ENCODE results near the gene CGB3. TPM values are rescaled to one million over a fixed set of nuclear protein-coding genes. Genes with fewer than 3 reads are reported as not detected.
A peak's percentile ranks its signal among the peaks of the same experiment; 100 is the strongest.
"Not testable (repeated sequence)": the region's sequence is repeated elsewhere in the genome, so short reads cannot be mapped to it uniquely, and the experiment has no call there.

Gene CGB3
- total and polyA plus RNA-seq, 2 donors from 2014 or later, result not detected

DNA sequence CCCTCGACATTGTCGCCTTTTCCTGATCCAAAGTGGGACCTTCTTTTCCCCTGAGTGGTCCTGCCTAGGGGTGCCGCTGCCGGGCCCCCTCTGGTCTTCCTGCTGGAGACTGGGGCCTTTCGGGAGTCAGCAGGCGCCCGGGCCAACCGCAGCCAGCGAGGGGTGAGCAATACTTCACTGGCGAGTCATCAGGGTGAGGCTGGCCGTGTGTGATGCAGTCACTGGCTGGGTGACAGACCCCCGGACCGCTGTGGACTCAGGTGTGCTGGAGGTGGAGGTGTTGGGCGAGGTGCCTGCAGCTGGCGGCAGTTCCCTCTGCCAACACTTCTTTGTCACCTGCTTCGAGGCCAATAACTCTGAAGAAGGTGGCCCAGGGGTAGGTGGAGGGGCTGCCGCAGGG, 18.0 kb upstream of the CGB3 start:
- DNase-seq, result no peak
- no peaks in the 10 kb centered on the region for H3K36me3 ChIP-seq (ENCODE audit: control insufficient read depth in 2 of 3, insufficient read depth in 3 of 3, low read length in 3 of 3)
- H3K4me3 ChIP-seq (ENCODE audit: low read length in 3 of 3), result no peak overlapping the region
- FAIRE-seq, result no peak
- intact Hi-C loops (cut with DNase I), result no loop called here
- no peaks in the 10 kb centered on the region for H3K9me3 ChIP-seq (ENCODE audit: control insufficient read depth in 2 of 3, insufficient read depth in 1 of 3, low read length in 3 of 3)
- no peak overlapping the region for H3K27ac ChIP-seq (ENCODE audit: low read depth in 2 of 2, low read length in 2 of 2)
- TF ChIP-seq, protein P1, sequence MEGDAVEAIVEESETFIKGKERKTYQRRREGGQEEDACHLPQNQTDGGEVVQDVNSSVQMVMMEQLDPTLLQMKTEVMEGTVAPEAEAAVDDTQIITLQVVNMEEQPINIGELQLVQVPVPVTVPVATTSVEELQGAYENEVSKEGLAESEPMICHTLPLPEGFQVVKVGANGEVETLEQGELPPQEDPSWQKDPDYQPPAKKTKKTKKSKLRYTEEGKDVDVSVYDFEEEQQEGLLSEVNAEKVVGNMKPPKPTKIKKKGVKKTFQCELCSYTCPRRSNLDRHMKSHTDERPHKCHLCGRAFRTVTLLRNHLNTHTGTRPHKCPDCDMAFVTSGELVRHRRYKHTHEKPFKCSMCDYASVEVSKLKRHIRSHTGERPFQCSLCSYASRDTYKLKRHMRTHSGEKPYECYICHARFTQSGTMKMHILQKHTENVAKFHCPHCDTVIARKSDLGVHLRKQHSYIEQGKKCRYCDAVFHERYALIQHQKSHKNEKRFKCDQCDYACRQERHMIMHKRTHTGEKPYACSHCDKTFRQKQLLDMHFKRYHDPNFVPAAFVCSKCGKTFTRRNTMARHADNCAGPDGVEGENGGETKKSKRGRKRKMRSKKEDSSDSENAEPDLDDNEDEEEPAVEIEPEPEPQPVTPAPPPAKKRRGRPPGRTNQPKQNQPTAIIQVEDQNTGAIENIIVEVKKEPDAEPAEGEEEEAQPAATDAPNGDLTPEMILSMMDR (IDR thresholded peaks at IDR 0.05; ENCODE audit: borderline replicate concordance, extremely low read depth, insufficient read depth), result no peak
- H3K27me3 ChIP-seq (ENCODE audit: control insufficient read depth, insufficient read depth, low read length), result no peaks in the 10 kb centered on the region
- H3K4me1 ChIP-seq (ENCODE audit: control insufficient read depth in 2 of 3, insufficient read depth in 2 of 3, low read depth in 1 of 3, low read length in 3 of 3), result no peaks in the 10 kb centered on the region
- no peak overlapping the region for H3K9ac ChIP-seq (ENCODE audit: low read length in 3 of 3)

DNA sequence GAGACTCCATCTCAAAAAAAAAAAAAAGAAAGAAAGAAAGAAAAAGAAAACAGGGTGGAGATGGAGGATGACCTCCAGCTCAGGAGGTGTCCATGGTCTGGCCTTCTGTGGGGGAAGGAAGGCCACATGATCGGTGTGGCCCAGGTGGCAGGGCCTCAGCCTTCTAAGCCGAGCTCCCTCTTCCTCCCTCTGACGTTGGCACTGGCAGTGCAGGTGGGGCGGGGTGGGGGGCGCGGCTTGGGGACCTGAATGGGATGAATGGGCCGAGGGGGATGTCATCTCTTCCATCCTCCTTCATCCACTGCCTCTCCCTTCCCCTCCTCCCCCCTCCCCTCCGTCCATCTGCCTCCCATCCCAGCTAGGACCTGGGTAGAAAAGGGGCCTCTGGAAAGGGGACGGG, 15.6 kb upstream of the CGB3 start:
- H3K27me3 ChIP-seq (ENCODE audit: control insufficient read depth, insufficient read depth, low read length); FAIRE-seq; H3K36me3 ChIP-seq (ENCODE audit: control insufficient read depth in 2 of 3, insufficient read depth in 3 of 3, low read length in 3 of 3); H3K9ac ChIP-seq (ENCODE audit: low read length in 3 of 3); intact Hi-C loops (cut with DNase I); H3K4me3 ChIP-seq (ENCODE audit: low read length in 3 of 3); H3K27ac ChIP-seq (ENCODE audit: low read depth in 2 of 2, low read length in 2 of 2); H3K4me1 ChIP-seq (ENCODE audit: control insufficient read depth in 2 of 3, insufficient read depth in 2 of 3, low read depth in 1 of 3, low read length in 3 of 3); DNase-seq; H3K9me3 ChIP-seq (ENCODE audit: control insufficient read depth in 2 of 3, insufficient read depth in 1 of 3, low read length in 3 of 3): not testable (repeated sequence)

DNA sequence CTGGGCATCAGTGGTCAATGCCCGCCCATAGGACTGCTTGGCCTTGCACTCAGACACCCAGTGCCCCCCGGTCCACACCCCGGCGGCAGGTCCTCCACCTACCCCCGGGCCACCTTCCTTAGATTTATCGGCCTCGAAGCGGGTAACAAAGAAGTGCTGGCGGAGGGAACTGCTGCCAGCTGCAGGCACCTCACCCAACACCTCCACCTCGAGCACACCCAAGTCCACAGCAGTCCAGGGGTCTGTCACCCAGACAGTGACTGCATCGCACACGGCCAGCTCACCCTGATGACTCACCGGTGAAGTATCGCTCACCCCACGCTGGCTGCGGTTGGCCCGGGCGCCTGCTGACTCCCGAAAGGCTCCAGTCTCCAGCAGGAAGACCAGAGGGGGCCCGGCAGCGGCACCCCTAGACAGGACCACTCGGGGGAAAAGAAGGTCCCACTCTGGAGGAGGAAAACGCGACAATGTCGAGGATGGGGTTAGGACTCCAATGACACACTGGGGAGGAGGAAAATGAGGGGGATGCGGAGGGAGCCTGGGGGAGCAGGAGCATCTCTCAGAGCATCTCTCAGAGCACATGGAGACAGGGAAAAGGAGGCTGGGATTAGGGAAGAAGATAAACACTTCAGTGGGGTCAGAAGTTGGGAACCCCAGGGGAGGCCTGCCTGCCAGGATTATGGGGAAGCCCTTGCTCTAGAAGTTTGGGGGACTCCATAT, 14.6 kb upstream of the CGB3 start:
- H3K27ac ChIP-seq (ENCODE audit: low read depth in 2 of 2, low read length in 2 of 2); H3K4me3 ChIP-seq (ENCODE audit: low read length in 3 of 3); FAIRE-seq; intact Hi-C loops (cut with DNase I); H3K27me3 ChIP-seq (ENCODE audit: control insufficient read depth, insufficient read depth, low read length); H3K9me3 ChIP-seq (ENCODE audit: control insufficient read depth in 2 of 3, insufficient read depth in 1 of 3, low read length in 3 of 3); H3K36me3 ChIP-seq (ENCODE audit: control insufficient read depth in 2 of 3, insufficient read depth in 3 of 3, low read length in 3 of 3); DNase-seq; H3K9ac ChIP-seq (ENCODE audit: low read length in 3 of 3); H3K4me1 ChIP-seq (ENCODE audit: control insufficient read depth in 2 of 3, insufficient read depth in 2 of 3, low read depth in 1 of 3, low read length in 3 of 3): not testable (repeated sequence)

DNA sequence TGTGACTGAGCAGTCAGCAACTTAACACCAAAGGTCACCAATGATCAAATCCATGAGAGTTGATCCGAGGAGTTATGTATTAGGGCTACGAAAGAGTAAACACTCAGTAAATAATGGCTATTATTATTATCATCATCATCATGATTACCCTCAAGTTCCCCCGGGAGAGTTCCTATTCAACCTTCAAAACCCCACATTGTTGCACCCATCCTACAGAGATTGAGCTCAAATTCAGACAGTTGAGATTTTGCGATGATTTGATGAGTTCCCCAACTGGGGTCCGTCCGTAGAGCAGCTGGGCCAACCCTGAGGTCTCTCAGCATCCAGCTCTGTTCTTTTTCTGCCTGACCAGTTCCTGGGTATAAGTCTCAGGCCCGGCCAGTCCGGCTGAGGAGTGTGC, 14.0 kb upstream of the CGB3 start:
- H3K36me3 ChIP-seq (ENCODE audit: control insufficient read depth in 2 of 3, insufficient read depth in 3 of 3, low read length in 3 of 3); DNase-seq; H3K9ac ChIP-seq (ENCODE audit: low read length in 3 of 3); H3K27ac ChIP-seq (ENCODE audit: low read depth in 2 of 2, low read length in 2 of 2); intact Hi-C loops (cut with DNase I); FAIRE-seq; H3K9me3 ChIP-seq (ENCODE audit: control insufficient read depth in 2 of 3, insufficient read depth in 1 of 3, low read length in 3 of 3); H3K4me1 ChIP-seq (ENCODE audit: control insufficient read depth in 2 of 3, insufficient read depth in 2 of 3, low read depth in 1 of 3, low read length in 3 of 3); H3K4me3 ChIP-seq (ENCODE audit: low read length in 3 of 3); H3K27me3 ChIP-seq (ENCODE audit: control insufficient read depth, insufficient read depth, low read length): not testable (repeated sequence)

DNA sequence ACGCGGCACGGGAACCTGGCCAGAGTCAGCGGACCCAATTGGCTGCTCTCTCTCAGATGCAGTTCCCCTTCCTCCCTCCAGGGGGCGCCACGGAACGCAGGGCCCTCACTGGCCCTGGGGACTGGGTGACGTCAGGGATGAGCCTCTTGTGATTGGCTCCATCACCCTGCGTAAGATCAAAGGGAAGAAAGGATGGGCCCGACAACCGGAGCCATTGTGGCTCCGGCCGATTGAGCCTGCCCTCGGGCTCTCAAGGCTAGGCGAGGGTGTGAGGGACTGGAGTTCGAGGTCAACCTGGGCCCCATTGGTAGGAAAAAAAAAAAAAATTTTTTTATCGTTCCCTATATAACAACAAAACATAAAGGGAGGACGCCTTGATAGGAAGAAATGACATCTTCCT, 12.7 kb upstream of the CGB3 start, which contains the start of gene CGB1:
Gene CGB1 (minus strand): TSS at position 81 of the 400 bp plus-strand sequence. CDS start 184 bp downstream, outside the sequence.
- H3K9ac ChIP-seq (ENCODE audit: low read length in 3 of 3); H3K27ac ChIP-seq (ENCODE audit: low read depth in 2 of 2, low read length in 2 of 2); H3K36me3 ChIP-seq (ENCODE audit: control insufficient read depth in 2 of 3, insufficient read depth in 3 of 3, low read length in 3 of 3); H3K4me3 ChIP-seq (ENCODE audit: low read length in 3 of 3); intact Hi-C loops (cut with DNase I); H3K4me1 ChIP-seq (ENCODE audit: control insufficient read depth in 2 of 3, insufficient read depth in 2 of 3, low read depth in 1 of 3, low read length in 3 of 3); FAIRE-seq; H3K27me3 ChIP-seq (ENCODE audit: control insufficient read depth, insufficient read depth, low read length); H3K9me3 ChIP-seq (ENCODE audit: control insufficient read depth in 2 of 3, insufficient read depth in 1 of 3, low read length in 3 of 3); DNase-seq: not testable (repeated sequence)

DNA sequence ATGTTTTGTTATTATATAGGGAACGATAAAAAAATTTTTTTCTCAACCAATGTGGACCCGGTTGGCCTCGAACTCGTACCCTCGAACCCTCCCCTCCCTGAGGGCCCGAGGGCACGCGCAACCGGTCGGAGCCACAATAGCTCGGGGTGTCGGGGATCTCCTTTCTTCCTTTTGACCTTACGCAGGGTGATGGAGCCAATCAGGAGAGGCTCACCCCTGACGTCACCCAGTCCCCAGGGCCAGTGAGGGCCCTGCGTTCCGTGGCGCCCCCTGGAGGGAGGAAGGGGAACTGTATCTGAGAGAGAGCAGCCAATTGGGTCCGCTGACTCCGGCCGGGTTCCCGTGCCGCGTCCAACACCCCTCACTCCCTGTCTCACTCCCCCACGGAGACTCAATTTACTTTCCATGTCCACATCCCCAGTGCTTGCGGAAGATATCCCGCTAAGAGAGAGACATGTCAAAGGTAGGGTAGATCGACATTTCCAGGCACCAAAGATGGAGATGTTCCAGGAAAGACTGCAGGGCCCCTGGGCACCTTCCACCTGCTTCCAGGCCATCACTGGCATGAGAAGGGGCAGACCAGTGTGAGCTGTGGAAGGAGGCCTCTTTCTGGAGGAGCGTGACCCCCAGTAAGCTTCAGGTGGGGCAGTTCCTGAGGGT, 7.6 kb upstream of the CGB3 start, which contains the start of gene CGB2:
Gene CGB2 (plus strand): TSS at position 249 of the 660 bp plus-strand sequence. CDS start 206 bp downstream, at position 455.
- FAIRE-seq; H3K4me3 ChIP-seq (ENCODE audit: low read length in 3 of 3); H3K36me3 ChIP-seq (ENCODE audit: control insufficient read depth in 2 of 3, insufficient read depth in 3 of 3, low read length in 3 of 3); H3K9ac ChIP-seq (ENCODE audit: low read length in 3 of 3); H3K27ac ChIP-seq (ENCODE audit: low read depth in 2 of 2, low read length in 2 of 2); H3K4me1 ChIP-seq (ENCODE audit: control insufficient read depth in 2 of 3, insufficient read depth in 2 of 3, low read depth in 1 of 3, low read length in 3 of 3); H3K27me3 ChIP-seq (ENCODE audit: control insufficient read depth, insufficient read depth, low read length); intact Hi-C loops (cut with DNase I); H3K9me3 ChIP-seq (ENCODE audit: control insufficient read depth in 2 of 3, insufficient read depth in 1 of 3, low read length in 3 of 3): not testable (repeated sequence)
- peak in 2 of 5 donors; percentile 30 to 40 for DNase-seq

DNA sequence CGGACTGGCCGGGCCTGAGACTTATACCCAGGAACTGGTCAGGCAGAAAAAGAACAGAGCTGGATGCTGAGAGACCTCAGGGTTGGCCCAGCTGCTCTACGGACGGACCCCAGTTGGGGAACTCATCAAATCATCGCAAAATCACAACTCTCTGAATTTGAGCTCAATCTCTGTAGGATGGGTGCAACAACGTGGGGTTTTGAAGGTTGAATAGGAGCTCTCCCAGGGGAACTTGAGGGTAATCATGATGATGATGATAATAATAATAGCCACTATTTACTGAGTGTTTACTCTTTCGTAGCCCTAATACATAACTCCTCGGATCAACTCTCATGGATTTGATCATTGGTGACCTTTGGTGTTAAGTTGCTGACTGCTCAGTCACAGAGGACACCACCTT, 6.2 kb upstream of the CGB3 start:
- H3K27ac ChIP-seq (ENCODE audit: low read depth in 2 of 2, low read length in 2 of 2); H3K36me3 ChIP-seq (ENCODE audit: control insufficient read depth in 2 of 3, insufficient read depth in 3 of 3, low read length in 3 of 3); intact Hi-C loops (cut with DNase I); FAIRE-seq; H3K4me3 ChIP-seq (ENCODE audit: low read length in 3 of 3); H3K27me3 ChIP-seq (ENCODE audit: control insufficient read depth, insufficient read depth, low read length); H3K9me3 ChIP-seq (ENCODE audit: control insufficient read depth in 2 of 3, insufficient read depth in 1 of 3, low read length in 3 of 3); H3K4me1 ChIP-seq (ENCODE audit: control insufficient read depth in 2 of 3, insufficient read depth in 2 of 3, low read depth in 1 of 3, low read length in 3 of 3); H3K9ac ChIP-seq (ENCODE audit: low read length in 3 of 3); DNase-seq: not testable (repeated sequence)
